Stimulated activated CD8-positive, alpha-beta memory T cell treated with anti-CD3 and anti-CD28 coated beads, Interleukin-15, amount 100 ng/mL, for 48 hours (primary cell): ENCODE results near the gene SUPT6H.

Source experiments
- DNase-seq, 2 donors: peaks; one replicate each; pipeline ENCODE4 v3.0.0-alpha.2; 2020; ENCODE audit warnings: low read depth in 2 of 2

SUPT6H gene

DNA sequence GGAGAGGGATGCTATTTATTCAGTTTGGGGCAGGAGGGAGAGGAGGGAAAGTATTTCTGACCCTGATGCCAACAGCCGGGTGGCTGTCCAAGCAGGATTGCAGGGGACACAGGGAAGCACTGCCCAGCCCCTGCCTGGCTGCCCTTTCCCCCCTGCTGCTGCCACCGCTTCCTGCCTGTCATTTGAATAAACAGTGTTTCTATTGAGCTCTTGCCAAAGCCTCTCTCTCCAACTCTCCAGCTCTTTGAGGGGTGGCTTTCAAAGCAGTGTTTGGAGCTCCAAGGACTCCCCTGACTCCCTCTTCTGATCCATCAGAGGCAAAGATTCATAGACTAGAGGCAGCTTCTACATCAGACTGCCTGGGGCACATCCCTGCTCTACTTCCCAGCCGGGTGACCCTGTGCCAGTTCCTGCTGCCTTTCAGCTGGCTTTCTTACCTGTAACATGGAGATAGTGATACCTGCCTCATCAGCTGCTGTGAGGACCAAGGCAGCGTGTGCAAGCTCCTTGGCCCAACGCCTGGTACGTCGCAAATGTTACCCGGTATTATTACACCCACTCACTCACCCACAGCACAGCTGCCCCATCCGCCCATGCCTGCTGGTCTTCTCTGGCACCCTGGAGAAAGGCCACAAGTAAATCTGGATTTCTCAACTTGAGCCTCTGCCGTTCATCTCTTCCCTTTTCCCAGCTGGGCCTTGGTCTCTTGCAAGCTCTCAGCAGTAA is 40.2 kb downstream of the SUPT6H start:
- DNase-seq: no peak

DNA sequence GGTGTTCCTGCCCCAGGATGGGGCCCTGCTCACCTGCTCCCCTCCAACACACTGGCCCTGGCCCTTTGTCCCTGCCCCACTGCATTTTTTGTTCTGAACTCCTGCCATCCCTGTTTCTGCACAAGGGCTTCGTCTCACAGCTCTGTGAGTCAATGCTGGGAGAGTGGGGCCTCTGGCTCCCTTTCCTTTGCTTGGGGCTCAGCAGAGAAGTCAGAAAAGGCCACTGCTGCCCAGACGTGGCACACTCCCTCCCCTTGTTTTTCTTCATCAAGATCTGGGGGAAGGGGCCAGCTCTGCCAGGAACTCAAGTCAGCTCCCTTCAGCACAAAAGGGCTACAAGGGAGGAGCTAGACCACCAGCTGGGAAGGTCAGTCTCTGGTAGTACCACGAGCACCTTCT is 40.7 kb downstream of the SUPT6H start:
- no peak for DNase-seq

DNA sequence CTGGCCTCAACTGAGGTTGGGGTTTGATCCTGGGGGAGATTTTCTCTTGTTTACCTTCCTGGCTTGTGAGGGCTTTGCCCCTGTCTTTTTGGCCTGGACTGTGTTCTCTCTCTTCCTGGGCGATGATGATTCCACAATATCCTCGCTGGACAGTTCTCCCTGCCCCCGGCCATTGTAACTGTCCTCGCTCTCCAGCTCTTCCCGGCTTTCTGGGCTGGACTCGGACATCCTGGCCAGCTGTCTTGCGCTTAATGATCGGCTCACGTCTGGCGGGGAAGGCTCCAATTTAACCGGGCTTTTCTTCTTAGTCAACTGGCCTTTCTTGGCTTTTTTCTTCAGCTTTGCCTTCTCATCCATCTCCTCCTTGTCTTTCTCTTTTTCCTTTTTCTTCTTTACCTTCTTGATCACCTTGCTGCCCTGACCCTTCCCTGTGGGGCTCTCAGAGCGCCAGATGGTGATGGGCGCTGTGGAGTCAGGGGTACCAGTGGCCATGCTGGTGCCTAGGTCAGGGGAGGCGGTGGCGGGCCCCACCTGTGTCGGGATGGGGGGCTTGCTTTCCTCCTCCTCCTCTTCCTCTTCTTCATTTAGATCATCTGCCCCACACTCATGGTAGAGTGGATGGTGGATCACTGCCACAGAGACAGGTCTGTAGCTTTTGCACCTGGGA is 41.7 kb downstream of the SUPT6H start:
- DNase-seq: no peak

DNA sequence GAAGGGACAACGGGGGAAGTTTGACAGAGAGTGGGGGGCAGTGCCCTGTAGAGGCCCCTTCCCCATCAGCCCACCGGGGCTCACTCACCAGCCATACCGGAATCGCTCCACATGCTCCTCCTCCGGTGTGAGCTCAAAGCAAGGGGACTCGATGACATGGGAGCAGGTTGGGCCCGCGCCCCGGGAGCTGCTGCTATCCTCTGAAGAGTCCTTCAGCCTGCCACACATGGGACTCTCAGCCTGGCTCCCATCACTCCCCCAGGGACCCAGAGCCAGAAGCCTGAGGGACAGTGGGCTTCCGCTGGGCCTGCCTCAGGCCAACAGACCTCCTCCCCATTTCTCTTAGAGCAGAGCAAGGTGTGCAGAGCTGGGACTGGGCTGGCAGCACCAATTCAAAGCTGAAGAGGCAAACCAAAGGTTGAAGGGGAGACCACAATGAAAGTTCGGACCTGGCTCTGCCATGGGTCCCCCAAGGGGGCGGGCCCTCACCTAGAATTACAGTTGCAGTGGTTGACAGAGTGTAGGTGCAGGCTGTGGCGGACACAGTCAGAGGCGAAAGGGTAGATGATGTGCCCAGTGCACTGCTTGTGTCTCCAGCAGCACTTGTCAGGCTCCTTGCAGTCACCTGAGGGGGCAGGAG is 42.3 kb downstream of the SUPT6H start:
- DNase-seq: no peak

DNA sequence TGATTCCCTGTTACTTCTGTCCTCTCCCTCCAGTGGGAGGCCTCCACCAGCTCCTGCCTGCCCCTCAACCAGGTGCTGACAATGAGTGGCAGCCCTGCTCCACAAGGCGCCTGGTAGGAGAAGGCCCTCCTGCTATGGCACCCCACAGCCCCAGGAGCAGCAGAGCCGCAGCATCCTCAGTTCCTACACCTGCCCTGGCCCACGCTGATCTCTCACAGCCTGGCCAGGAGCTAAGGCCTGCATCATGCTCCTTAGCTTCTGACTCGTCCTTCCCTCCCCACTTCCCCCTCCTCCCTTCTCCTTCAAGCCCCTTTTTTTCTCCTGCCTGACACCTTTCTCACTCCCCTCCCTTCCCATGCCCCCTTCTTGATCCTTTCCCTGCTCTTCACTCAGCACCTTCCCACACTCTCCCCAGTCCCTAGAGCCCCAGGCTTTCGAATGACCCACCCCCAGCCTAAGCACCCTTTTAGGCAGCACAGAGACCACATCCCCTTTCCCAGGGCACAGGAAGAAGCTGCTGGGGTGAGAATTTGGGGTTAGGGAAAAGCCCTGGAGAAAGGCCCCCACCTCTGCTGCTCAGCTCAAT is 43.2 kb downstream of the SUPT6H start:
- no peak for DNase-seq

DNA sequence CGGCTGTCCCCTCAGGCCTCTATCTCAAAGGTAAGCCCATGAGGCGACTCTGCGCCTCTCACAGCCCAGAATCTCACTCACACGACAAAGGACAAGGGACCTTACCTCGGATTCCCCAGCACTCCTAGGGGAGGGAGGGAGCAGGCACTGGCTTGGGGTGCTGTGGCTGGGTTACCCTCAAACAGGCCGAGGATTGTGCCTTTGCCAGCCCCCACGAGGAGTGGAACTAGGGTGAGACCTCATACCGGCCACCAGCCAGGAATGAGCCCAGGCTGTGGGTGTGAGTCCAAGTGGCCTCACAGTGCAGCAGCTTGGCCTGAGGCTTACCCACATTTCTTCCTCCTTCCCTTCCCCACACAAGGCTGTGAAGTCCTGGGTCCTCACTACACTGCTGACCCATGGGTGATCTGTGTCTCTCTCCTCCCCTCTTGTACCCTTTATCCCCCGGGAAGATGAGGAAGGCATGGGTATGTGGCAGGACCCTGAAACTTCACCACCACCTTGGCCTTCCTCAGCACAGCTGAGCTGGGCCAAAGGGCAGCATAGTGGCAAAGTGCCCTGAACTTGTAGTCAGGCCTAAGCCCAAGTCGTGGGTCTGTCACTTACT is 43.8 kb downstream of the SUPT6H start:
- DNase-seq: no peak

DNA sequence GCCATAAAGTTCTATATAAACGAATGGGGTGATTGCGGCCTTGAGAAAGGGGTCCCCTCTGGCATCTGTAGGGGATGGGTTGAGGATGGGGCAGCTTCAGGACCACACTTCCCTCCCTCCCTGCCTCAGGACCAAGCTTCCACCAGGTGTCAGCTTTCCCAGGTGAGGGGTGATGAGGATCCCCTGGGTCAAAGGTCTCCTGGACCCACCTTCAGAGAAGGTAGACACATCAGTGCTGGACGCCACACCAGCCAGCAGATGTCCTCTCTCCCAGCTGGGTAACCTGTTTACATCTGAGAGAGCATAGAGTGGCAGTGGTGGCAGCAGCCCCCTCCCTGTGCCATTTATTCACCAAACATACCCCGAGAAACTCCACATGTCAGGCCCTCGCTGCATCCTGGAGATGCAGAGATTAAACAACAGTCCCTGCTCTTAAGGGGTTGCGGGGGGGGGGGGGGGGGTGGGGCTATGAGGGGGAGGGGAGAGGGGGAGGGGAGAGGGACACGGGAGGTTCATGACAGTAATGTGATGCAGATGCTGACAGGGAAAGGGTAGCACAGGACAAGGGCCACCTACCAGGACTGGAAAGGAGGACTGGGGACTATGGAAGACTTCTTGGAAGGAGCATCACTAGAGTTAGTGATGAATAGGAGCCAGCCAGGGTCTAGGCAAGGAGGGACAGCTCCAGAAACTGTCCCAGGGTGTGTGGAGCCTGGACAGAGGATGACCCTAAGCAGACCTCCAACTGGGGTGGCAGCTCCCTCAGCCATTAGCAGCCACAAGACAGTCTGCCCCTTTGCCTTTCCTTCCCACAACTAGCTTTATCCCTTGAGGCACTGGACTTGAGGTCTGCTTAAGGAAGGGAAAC is 44.7 kb downstream of the SUPT6H start:
- DNase-seq: no peak

DNA sequence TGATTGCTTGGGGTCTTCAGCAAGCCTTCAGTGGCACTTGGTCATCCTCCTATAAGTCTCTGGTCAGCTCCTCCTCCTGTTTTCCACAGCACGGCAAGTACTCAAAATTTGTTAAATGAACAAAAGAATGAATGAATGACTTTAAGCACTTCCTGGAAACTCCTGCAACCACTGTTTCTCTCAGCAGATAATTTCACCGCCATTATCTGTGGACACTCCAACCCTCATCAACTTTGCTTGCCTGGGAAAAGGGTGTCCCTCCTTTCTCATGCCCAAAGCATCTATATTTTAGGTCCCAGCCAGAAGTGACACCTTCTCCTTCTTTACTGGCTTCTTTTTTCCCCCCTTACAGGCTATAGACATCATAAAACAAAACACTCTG is 45.3 kb downstream of the SUPT6H start:
- DNase-seq: no peak

DNA sequence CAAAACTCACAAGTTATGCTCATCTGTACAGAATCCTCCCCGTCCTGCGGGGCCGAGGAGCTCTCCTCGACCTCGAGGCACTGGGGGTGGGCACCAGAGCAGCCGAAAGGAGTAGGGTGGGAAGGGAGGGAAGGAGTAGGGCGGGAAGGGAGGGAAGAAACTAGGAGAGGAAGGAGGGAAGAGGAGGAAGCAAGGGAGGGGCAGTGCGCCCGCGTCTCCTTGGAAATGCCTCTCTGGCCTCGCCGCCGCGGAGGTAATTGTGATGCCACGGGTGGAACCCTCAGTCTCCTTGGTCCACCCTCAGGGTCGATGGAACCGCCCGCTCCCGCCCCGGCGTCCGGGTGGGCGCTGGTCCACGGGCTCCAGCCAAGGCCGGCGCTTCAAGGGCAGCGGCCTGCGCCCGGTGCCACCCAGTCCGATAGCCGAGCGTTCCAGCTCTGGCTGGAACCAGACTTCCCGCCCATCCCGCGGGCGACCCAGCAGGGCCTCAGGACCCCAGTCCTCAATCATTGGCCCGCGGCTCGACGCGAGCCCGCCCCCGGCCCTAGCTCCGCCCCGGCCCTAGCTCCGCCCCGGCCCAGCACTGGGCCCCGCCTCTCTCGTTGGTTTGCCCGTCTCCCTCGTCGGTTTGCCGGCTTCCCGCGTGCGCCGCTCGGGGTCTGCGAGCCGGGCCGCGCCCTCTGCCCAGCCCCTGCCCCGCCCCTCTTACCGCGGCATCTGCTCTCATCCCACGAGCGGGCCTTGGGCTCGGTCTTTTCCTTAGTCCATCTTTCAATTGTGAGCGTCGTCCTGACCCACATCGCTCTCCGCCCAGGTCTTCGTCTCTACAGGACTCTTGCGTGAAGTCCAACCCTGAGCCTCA is 49.1 kb downstream of the SUPT6H start:
- DNase-seq: peak; percentile 82 to 90

DNA sequence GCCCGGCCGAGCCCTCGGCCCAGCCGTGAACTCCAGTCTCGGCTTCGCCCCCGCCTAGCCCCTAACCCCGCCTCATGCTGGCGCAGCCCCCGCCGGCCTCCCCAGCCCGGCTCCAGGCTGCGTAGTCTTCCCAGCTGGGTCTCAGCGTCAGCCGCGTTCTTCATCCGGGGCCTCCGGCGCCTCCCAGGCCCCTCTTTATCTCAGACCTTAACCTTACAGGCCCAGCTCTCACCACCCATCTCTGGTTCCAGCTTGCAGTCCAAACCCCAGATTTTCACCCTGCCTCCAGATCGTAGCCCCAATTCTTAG is 49.7 kb downstream of the SUPT6H start, which contains the start of gene PROCA1:
Gene PROCA1 (minus strand): TSS at position 166 of the 309 bp plus-strand sequence. CDS start 228 bp downstream, outside the sequence.
- DNase-seq: no peak

DNA sequence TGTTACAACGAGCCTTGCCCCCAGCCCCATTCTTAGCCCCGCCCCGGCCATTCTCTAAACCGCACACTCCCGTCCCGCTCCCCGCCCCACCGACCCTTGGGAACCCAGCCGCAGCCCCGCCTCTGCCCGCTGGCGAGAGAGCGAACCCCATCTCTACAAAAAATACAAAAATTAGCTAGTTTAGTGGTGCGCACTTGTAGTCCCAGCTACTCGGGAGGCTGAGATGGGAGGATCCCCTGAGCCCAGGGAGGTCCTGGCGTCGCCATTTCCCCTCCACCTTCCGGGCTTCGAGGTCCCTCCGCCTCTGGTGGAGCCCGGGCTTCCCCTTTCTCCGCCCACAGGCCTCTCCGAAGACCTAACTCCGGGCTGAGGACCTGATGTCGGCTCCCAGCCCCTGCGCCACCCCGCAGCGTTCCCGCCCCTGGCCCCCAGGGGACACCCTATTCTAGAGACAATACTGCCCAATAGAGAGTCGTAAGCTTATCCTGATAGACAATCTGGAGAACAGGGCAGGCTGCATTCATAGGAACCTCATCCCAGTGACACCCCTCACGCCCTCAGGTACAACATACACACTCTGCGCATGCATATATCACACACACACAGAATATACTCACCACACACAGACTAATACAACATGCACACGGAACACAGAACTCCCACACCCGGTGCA is 50.2 kb downstream of the SUPT6H start:
- peak; percentile 64 for DNase-seq

DNA sequence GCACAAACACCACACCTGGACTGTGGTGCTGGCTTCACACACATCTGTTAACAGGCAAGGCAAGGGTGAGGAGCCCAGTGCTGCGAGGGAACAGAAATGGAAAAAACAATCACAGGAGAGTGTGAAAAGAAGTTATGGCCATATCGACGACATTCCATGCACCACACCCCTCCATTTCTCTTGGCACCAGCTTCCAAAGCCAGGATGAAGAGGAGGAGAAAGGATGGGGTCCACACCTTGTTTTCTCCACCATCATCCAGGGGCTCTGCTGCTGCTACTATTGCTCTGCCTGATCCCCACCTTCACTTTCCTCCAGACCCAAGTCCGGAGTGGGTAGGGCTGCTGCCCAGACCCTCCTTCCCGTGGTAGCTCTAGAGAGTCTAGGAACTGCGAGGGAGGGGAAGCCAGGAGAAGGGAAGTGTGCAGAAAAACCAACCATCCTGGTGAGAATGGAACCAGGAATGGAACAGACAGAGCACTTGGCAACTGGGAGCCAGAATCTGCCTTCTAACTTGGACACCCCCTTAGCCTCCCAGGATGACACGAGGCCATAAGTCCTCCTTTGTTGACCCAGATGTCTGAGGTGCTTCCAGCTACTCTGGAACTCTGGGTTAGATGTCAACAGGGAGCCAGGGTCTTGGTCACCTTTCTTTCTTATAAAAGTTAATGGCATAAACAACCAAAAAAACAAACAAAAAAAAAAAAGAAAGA is 50.9 kb downstream of the SUPT6H start:
- no peak for DNase-seq

DNA sequence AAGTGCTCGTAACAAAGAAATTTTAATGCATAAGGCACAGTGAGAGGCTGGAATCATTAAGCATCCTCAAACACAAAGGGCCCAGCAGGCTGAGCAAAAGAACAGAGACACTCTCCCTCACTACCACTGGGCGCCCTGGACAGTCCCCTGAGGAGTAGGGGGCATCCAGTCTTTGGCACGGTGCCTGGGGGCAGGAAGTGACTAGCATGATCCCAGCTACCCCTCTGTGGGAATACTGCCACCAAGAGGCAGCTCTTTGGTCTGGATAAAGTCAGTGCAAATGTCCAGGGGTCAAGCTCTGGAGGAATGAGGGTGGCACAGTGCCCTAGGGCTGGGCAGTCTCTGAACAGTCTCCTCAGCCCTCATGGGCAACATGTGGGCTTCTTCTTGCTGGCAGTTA is 52.3 kb downstream of the SUPT6H start:
- DNase-seq: no peak

DNA sequence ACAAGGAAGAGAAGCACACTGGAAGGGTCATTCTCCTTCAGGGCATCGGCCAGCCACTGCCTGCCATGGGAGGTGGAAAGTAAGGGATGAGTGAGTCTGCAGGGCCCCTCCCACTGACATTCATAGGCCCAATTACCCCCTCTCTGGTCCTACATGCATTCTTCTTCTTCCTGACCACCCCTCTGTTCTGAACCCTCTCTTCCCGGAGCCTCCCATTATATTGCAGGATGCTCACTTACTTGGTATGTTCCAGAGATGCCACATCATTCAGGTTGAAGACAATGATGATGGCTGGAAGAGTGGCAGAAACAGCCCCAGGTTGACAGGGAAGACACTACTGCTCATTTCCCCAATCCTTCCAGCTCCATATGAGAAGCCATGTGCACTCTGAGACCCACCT is 53.2 kb downstream of the SUPT6H start:
- no peak for DNase-seq

DNA sequence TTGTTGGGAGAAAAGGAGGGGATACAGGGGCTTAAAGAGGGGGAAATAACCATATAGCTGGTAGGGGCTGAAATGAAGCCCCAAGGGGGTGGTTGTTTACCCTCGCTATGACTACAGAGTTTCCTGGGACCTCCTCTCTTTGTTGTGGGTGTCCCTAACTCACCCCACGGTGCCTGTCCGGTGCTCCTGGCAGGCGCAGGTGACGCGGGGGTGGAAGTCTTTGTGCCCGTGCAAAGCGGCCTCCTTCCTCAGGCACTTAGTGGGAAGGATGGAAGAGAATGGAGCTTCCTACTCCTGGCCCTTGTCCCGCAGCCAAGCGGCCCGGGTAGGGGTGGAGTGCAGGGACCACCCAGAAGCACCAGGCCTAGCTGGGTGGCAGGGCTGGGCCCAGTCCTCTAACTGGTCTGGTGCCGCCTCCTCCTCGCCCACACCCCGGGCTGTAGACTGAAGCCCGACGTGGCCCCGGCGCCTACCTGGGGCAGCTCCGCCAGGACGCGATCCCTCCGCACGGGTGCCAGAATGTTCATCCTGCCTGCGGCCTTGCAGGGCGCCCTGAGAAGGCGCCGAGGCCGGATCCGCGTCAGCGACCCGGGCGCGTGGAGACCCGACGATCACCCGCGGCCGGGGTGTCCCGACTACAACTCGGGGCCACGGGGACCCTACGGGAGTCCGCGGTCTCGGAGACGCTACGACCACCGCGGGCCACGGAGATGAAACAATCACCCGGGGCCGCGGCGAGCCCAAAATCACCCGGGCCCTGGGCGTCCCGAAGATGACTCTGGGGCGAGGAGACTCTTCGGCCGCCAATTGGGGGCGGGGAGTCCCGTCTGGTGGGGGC is 55.0 kb downstream of the SUPT6H start:
- DNase-seq: no peak

DNA sequence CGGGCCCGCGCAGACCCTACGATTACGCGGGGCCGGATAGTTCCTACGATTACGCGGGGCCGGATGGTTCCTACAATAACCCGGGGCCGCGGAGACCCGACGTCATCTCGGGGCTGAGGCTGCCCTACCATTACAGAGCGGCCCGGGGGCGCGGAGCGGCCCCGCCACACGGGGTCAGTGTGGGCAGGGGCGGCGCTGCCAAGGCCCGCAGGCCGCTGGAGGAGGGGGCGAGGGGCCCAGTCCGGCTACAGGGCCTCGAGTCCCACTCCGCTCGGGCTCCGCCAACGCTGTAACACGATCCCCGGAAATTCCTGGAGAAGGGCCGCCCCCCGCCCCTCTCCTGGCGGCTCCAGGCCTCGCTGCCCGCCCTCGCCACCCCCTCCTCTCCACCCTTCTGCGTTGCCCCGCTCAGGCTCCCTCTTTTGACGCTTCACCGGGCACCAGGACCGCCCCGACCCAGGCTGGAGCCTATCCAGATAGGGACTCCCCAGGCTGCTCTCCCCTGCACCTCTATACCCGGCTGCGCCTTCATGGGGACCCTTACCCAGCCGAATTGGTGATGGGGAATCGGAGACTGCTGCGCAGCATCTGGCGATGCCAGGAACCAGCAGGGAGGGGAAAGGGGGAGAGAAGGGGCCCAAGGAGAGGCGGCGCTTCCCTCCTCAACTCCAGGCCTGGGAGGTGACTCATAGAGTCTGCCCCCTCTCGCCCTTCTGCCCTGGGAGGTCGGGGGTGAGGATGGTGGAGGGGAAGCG is 55.8 kb downstream of the SUPT6H start, which contains the start of gene RAB34:
Gene RAB34 (minus strand): TSS at position 291 of the 755 bp plus-strand sequence. CDS start 602 bp downstream, outside the sequence.
- no peak for DNase-seq

DNA sequence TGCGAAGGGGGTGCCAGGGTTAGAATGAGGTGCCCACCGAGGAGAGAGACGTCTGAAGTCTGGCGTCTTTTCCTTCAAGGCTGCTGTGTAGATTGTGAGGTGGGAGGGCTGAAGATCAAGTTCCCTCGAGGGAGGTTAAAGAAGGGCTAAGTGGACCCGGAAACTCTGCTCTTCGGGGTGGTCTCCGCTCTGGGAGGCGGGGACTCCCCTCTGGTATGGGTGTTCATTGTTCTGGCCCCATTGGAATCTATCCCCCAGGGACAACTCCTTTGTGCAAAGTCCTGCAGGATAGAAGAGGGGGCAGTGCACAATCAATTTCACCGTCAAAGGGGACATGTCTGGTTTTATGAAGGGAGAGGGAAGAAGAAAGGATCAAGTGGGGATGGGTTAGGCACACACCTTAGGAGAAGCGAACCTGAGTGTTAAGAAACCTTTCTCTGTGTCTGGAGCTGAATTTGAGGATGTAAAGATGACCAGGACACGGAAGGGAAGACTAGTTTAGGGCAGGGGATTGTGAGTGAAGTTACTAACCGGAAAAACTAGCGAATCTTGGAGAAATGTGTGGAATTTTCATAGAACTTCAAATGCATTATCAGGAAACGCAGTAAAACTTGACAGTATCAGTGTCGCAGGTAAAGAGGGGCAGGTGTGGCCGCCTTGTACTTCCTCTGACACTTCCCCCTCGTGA is 56.5 kb downstream of the SUPT6H start:
- DNase-seq: no peak
